GM21717 (cell line): ENCODE results near the gene RTP2.
A peak's percentile ranks its signal among the peaks of the same experiment; 100 is the strongest.

Experiments
- ATAC-seq: cut with Tn5 transposase; IDR thresholded peaks from one replicate; pipeline ENCODE4 v1.9.1; 2021; ENCODE audit warnings: mild to moderate bottlenecking, moderate library complexity; ENCODE audit not compliant: unreplicated experiment

The RTP2 gene

GRCh38 chr3:187739094-187739560, 36.8 kb upstream of the RTP2 start:
- no peak for ATAC-seq

- ATAC-seq: peak; percentile 62
These were observed 36.2 kb upstream of the RTP2 start for GRCh38 chr3:187738331-187739093.

GRCh38 chr3:187738071-187738330, 35.6 kb upstream of the RTP2 start:
- ATAC-seq: no peak

GRCh38 chr3:187737368-187738070, 35.2 kb upstream of the RTP2 start:
- ATAC-seq: no peak

GRCh38 chr3:187737006-187737367, 34.6 kb upstream of the RTP2 start:
- ATAC-seq: no peak

GRCh38 chr3:187736418-187736871, 34.1 kb upstream of the RTP2 start:
- ATAC-seq: no peak

- ATAC-seq: no peak
These were observed 33.5 kb upstream of the RTP2 start for GRCh38 chr3:187735837-187736236.

- no peak for ATAC-seq
These were observed 33.0 kb upstream of the RTP2 start for GRCh38 chr3:187735383-187735782.

GRCh38 chr3:187734841-187735240, 32.5 kb upstream of the RTP2 start:
- no peak for ATAC-seq

GRCh38 chr3:187733371-187733770, 31.0 kb upstream of the RTP2 start:
- ATAC-seq: no peak

- ATAC-seq: no peak
These were observed 27.2 kb upstream of the RTP2 start for GRCh38 chr3:187729598-187729997.

GRCh38 chr3:187728940-187729583, 26.7 kb upstream of the RTP2 start:
- no peak for ATAC-seq

GRCh38 chr3:187728248-187728647, 25.9 kb upstream of the RTP2 start:
- ATAC-seq: no peak

- no peak for ATAC-seq
These were observed 24.2 kb upstream of the RTP2 start for GRCh38 chr3:187726564-187726963.

GRCh38 chr3:187725653-187726370, 23.5 kb upstream of the RTP2 start:
- ATAC-seq: no peak

- ATAC-seq: no peak
These were observed 22.9 kb upstream of the RTP2 start for GRCh38 chr3:187725224-187725623.

GRCh38 chr3:187722206-187722612, 19.9 kb upstream of the RTP2 start:
- ATAC-seq: no peak

GRCh38 chr3:187721055-187721454, 18.7 kb upstream of the RTP2 start:
- ATAC-seq: no peak

- no peak for ATAC-seq
These were observed 17.9 kb upstream of the RTP2 start for GRCh38 chr3:187720337-187720670.

- no peak for ATAC-seq
These were observed 17.4 kb upstream of the RTP2 start for GRCh38 chr3:187719628-187720336.

- ATAC-seq: no peak
These were observed 16.4 kb upstream of the RTP2 start for GRCh38 chr3:187718802-187719201.
